ENCODE data around the gene SORCS3.

SORCS3 gene

DNA sequence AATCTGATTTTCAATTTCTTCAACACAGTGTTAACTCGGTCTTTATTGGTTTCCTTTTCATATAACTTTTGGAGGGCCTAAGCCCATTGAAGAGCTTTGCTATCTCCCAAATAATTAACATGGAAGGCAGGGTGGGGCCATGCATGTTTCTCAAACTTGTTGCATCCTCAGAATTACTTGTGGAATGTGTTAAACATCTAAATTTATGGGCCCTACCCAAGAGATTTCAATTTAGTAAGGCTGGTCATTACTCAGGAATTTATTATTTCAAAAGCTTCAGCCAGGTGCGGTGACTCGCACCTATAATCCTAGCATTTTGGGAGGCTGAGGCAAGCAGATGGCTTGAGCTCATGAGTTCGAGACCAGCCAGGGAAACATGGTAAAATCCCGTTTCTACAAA is 208.9 kb downstream of the SORCS3 start:
- DNase-seq (ENCODE audit: low read depth): no peak

DNA sequence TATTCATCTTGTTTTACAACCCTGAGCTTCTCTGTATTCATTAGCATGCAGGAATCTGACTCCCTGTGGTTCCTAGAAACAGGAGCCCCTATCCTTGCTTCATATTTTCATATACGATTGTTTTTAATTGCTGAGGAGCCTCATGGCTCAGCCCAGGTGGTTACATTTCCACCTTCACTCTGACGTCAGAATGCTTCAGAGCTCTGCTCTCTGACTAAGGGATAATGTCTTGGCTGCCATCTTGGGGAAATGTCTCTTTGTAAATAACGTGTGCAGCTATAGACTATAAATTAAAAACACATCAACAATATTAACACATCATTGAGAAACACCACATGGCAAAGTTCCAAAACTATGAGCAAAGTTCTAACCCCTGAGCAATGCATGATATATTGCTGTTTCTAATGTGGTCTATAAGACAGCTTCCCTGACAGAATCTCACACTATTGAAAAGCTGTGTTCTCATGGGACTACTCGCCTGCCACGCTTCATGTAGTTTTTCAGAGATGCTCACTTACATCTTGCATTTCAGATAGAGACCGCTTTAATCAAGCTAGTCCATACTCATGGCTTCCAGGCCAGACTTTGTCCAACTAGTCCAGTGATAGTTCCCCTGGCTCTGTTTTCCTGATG is 227.0 kb downstream of the SORCS3 start:
- DNase-seq (ENCODE audit: low read depth): no peak

DNA sequence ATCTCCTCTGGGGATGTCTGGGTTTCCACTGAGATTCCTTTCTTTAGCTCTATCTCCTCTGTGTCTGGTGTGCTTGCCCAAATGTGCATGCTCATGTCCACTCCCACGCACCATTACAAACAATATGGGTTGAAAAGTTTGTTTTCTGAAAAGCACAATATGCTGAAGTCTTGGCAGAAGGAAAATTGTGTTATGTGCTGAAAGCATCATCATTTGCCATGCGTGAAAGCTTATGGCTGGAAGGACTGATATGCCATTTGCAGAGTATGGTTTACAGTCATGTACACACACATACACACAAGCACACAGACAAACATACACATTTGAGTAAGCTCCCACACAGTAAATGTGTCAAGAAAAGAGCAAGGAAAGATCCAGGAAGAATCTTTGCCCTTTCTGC is 231.6 kb downstream of the SORCS3 start:
- DNase-seq (ENCODE audit: low read depth): no peak

GRCh38 chr10:104873161-104873560 is 232.1 kb downstream of the SORCS3 start:
- DNase-seq (ENCODE audit: low read depth): no peak

GRCh38 chr10:104875561-104875960 is 234.5 kb downstream of the SORCS3 start:
- no peak for DNase-seq (ENCODE audit: low read depth)

DNA sequence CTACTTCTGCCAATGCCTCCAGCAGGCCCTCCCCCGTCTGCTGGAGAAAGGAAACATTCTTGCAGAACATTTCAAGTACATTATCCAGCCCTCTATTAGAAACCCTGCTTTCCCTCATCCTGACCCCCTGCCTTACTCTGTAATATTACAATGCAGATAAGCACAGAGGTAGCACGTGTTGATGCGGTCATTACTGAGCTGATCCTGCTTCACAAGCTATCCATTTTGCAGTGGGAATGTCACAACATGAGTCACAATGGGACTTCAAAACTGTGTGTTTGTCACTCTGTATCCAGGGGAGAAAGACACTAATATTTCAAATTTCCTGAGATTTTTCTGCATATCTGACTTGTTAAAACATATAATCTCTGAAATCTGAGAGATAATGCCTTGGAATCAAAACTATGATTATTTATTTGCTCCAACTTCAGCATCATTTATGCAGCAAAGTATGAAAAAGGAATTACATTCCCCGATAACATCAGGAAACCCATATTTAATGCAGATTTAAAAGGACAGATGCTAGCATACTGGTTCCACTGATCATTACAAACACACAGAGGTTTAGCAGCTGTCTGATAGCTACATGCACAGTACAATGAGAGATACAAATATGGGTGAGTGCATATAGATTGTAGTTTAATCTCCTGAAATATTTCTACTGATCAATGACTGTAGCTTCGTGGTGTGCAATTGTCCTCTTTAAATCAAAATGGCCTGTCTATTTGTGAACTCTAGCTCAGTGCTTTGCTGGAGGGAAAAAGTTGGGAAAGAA is 239.7 kb downstream of the SORCS3 start:
- no peak for DNase-seq (ENCODE audit: low read depth)

DNA sequence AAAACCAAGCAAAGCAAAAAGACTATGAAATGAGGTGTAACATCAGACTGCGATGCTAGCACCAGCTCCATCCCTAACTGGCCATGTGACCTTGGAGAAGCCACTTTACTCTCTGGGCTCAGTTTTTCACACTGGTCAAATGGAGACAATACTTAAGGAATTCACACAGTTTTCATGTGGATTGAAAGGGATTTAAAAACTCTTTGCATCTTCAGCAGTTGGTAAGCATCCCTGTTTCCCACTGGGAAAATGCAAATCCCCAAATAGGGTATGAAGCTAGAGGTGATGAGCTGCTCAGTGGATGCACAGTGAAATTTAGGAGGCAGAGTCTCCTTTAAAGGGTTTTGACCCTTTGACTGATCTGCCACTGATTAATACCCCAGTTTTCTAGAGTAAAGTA is 240.7 kb downstream of the SORCS3 start:
- no peak for DNase-seq (ENCODE audit: low read depth)

DNA sequence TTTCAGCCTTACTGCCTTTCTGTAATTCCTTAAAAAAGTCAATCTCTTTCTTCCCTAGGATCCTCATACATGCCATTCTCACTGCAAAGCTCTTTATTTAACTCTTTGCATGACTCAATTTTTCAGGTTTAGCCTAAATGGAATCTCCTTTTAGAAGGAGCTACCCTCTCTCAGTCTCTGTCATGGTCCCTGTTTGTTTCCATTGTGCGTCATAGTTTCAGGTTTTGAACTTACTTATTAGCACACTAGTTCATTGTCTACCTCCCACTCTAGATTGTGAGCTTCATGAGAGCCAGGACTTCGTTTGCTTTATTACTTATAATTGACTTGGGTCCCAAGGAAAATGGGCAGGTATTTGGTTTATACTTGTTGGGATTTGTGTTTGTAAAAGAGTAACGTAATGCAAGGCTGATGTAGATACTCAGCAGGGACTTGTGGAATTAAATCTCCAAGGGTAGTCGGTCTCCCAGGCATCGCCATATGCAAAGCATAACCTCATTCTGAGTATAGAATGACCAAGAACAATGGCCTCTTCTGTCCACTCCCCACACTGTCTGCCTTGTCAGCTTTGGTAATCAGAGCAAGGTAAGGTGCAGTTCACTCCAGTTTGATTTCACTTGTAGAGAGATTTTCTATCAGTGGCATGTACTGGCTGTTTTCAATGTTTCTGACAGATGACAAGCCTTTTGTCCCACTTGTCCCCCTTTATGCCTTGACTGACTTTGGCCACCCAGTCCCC is 252.0 kb downstream of the SORCS3 start:
- no peak for DNase-seq (ENCODE audit: low read depth)

GRCh38 chr10:104893701-104894100 is 252.6 kb downstream of the SORCS3 start:
- no peak for DNase-seq (ENCODE audit: low read depth)

DNA sequence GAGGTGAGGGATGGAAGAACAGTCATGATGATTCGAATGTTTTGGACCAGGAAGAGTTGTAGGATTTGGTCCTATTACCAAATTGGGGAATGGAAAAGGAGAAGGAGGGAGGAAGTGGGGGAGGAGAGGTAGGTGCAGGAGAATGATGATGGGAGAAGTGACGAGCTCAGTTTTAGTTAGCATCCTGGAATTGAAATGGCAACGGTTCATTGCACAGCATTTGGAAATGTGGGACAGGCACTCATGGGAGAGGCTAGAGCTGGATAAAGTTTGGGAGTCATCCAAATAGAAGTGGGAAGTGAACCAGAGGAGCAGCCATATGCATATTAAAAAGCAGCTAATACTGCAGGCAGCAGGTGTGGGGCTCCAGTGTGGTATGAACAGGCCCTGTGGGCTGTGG is 253.6 kb downstream of the SORCS3 start:
- DNase-seq (ENCODE audit: low read depth): no peak

GRCh38 chr10:104895541-104895940 is 254.5 kb downstream of the SORCS3 start:
- DNase-seq (ENCODE audit: low read depth): no peak

- no peak for DNase-seq (ENCODE audit: low read depth)
Measured at GRCh38 chr10:104895981-104896380, 254.9 kb downstream of the SORCS3 start.

DNA sequence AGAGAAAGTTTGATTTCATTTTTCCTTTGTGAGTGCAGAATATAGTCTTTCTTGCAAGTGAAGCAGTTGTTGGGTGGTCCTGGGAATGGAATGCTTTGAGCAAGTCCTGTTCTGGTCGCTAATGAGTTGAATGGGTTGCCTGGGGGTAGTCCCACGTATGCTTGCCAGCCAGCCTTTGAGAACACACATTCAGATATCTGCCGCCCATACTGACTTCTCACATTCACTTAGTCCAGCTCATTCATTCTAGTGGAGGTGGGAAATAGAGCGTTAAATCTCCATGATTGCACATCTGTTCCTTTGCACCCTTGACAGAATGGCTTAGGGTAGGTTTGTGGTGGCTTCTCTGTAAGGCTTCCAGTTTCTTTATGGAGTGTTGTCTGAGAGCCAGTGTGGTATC is 256.6 kb downstream of the SORCS3 start:
- no peak for DNase-seq (ENCODE audit: low read depth)

DNA sequence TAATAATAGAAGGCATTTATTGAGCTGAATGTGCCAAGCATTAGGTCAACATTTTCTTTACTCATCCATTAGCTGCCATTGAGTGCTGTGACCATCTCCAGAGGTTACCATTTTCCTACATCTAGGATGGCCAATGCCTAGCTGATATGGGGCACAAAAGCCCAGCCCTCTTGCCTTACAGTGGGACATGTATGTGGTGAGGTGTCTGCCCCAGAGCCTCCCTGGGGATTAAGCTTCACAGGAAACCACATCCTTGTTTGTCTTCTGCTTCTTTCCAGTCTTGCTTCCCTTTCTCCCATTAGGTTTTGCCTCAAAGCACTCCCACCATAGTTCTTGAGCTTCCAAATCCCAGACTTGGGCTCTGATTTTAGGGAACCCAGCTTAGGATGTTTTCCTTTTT is 258.7 kb downstream of the SORCS3 start:
- no peak for DNase-seq (ENCODE audit: low read depth)

GRCh38 chr10:104903433-104903832 is 262.3 kb downstream of the SORCS3 start:
- DNase-seq (ENCODE audit: low read depth): no peak

DNA sequence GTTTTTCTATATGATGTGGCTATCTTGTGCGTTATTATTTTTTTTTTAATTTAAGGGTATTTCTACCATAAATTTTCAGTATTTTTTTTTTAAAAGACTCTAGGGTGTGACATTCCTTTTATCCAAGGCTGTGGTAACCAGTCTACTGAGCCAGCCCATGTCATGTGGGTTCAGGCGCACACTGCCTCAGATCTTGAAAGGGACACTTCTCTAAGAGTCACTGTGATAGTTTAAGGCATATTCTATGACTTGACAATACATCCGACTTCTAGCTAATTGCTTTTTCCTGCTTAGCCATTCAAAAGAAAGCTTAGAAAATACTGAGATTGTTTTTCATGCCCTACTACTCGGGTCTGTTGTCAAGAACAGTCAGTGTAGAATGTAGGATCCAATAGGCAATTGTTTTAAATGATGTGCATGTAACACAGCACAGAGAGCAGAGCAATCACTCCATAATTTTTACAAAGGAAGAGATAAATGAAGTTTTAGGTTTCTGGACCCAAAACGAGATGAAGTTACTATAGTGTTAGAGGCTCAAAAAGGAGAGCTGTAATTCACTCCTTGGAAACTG is 263.7 kb downstream of the SORCS3 start:
- no peak for DNase-seq (ENCODE audit: low read depth)

DNA sequence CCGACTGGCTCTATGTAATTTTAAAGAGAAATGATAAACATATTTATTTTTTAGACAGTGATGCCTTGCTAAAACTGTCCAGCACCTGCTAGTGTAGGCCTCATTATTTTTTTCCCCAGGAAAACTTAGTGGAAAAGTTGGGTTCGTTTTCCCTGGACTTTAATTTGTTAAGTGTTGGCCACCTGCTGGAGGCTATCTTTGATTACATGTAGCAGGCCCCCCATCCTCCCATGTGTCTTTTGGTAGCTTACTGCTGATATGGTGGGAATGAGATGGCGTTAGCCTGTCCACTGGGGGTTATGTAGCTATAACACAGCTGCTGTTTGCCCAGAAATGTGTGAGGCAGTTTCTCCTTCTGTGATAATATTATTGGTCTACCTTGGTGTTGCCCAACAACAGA is 265.0 kb downstream of the SORCS3 start:
- DNase-seq (ENCODE audit: low read depth): no peak

- no peak for DNase-seq (ENCODE audit: low read depth)
Measured at GRCh38 chr10:104907521-104907920, 266.4 kb downstream of the SORCS3 start.

- no peak for DNase-seq (ENCODE audit: low read depth)
Measured at GRCh38 chr10:104908581-104908980, 267.5 kb downstream of the SORCS3 start.

- no peak for DNase-seq (ENCODE audit: low read depth)
Measured at GRCh38 chr10:104910712-104911111, 269.6 kb downstream of the SORCS3 start.

GRCh38 chr10:104913390-104913789 is 272.3 kb downstream of the SORCS3 start:
- DNase-seq (ENCODE audit: low read depth): no peak

- no peak for DNase-seq (ENCODE audit: low read depth)
Measured at GRCh38 chr10:104920476-104920875, 279.4 kb downstream of the SORCS3 start.

DNA sequence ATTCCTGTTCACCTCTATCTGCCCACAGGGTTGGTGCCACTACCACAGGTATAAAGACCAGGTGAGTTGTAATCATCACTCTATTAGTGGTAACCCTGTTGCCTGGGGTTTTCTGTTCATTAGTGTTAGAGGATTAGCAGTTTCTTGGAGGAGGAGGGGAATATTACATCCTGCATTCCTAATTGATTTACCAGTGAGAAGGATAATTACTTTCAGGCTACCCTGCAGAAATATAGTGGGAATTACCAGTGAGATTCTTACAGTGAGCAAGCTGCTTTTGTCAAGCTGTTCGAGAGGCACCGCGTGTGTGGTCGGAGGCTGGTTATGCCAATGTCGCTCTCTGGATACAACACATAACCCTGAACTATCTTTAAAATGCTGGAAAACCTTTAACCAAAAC is 280.7 kb downstream of the SORCS3 start:
- no peak for DNase-seq (ENCODE audit: low read depth)
